Hepatocyte (in vitro differentiated cells): ENCODE results near the gene CD226.

Source experiments
- CTCF ChIP-seq: fragments of 200-600 bp; sonication (generic); IDR thresholded peaks from 2 replicates; pipeline ENCODE4 v1.5.1; 2016; ENCODE audit warnings: antibody characterized with exemption, mild to moderate bottlenecking; ENCODE audit not compliant: poor library complexity
- EZH2 ChIP-seq: fragments of 200-600 bp; sonication (generic); IDR thresholded peaks from 2 replicates; pipeline ENCODE4 v1.6.1; 2016; ENCODE audit warnings: antibody characterized with exemption, mild to moderate bottlenecking, borderline replicate concordance
- EZH2phosphoT487 ChIP-seq: fragments of 200-600 bp; sonication (generic); IDR thresholded peaks from one replicate; pipeline ENCODE4 v1.6.1; 2018; ENCODE audit warnings: antibody characterized with exemption, mild to moderate bottlenecking, low read depth, moderate library complexity; ENCODE audit not compliant: unreplicated experiment, severe bottlenecking

GRCh38 chr18:69858897-69859296, 88.8 kb downstream of the CD226 start:
- no peak for TF ChIP-seq CTCF
- no peak for TF ChIP-seq EZH2
- TF ChIP-seq EZH2phosphoT487 = no peak
